CD8-positive, alpha-beta memory T cell (primary cell): ENCODE measurements around the gene CGNL1. TPM values are rescaled to one million over a fixed set of nuclear protein-coding genes. Genes with fewer than 3 reads are reported as not detected.
A peak's percentile ranks its signal among the peaks of the same experiment; 100 is the strongest.

Source experiments
- CTCF ChIA-PET: fragments of 350-600 bp; sonication (Branson Sonifier 250); formaldehyde crosslinking; loops from one replicate; lab custom pipeline; 2021; ENCODE audit warnings: antibody characterized with exemption; lab: Charles Lee
- POLR2A ChIA-PET: fragments of 350-600 bp; sonication (Branson Sonifier 250); formaldehyde crosslinking; loops from one replicate; lab custom pipeline; 2021; ENCODE audit warnings: antibody characterized with exemption; lab: Charles Lee
- DNase-seq, 5 donors: peaks; one replicate each; pipeline versions ENCODE4 v3.0.0 to v3.0.0-alpha.2; 2020 to 2022; ENCODE audit warnings: mixed read lengths in 1 of 5
- H3K27ac ChIP-seq: one replicate; pipeline ENCODE4 v1.7.0; 2013; ENCODE audit warnings: low read depth, mild to moderate bottlenecking, low read length, moderate library complexity
- H3K27me3 ChIP-seq: 2 replicates; pipeline ENCODE4 v1.7.0; 2013; ENCODE audit warnings: low read length, mild to moderate bottlenecking; ENCODE audit not compliant: insufficient read depth, poor library complexity, severe bottlenecking
- H3K36me3 ChIP-seq: 2 replicates; pipeline ENCODE4 v1.7.0; 2013; ENCODE audit warnings: mild to moderate bottlenecking, low read length, moderate library complexity; ENCODE audit not compliant: insufficient read depth
- H3K4me1 ChIP-seq: 2 replicates; pipeline ENCODE4 v1.7.0; 2013; ENCODE audit warnings: mild to moderate bottlenecking, low read length, moderate library complexity; ENCODE audit not compliant: insufficient read depth
- H3K4me3 ChIP-seq: 2 replicates; pipeline ENCODE4 v1.7.0; 2013; ENCODE audit warnings: mild to moderate bottlenecking, low read length
- H3K9me3 ChIP-seq: 2 replicates; pipeline ENCODE4 v1.7.0; 2013; ENCODE audit warnings: mild to moderate bottlenecking, low read length
- H3K27ac Mint-ChIP-seq, 8 donors: one replicate each; pipeline ENCODE4 v1.8.0; 2020 to 2021; ENCODE audit warnings: mixed read lengths in 8 of 8, mild to moderate bottlenecking in 6 of 8, inconsistent platforms in 3 of 8, moderate library complexity in 3 of 8
- H3K27me3 Mint-ChIP-seq, 2 donors: one replicate each; pipeline ENCODE4 v1.8.0; 2020 to 2021; ENCODE audit warnings: mixed read lengths in 2 of 2, mild to moderate bottlenecking in 1 of 2, moderate library complexity in 1 of 2
- H3K36me3 Mint-ChIP-seq, 3 donors: one replicate each; pipeline ENCODE4 v1.8.0; 2020 to 2021; ENCODE audit warnings: mixed read lengths in 3 of 3, inconsistent platforms in 1 of 3, mild to moderate bottlenecking in 1 of 3
- H3K4me1 Mint-ChIP-seq, 3 donors: one replicate each; pipeline ENCODE4 v1.8.0; 2020 to 2021; ENCODE audit warnings: mixed read lengths in 3 of 3, inconsistent platforms in 1 of 3, mild to moderate bottlenecking in 1 of 3
- H3K4me3 Mint-ChIP-seq, 7 donors: one replicate each; pipeline ENCODE4 v1.8.0; 2020 to 2021; ENCODE audit warnings: mixed read lengths in 7 of 7, mild to moderate bottlenecking in 6 of 7, moderate library complexity in 4 of 7, inconsistent platforms in 2 of 7
- H3K9me3 Mint-ChIP-seq, 5 donors: one replicate each; pipeline ENCODE4 v1.8.0; 2020 to 2022; ENCODE audit warnings: mixed read lengths in 5 of 5, mild to moderate bottlenecking in 3 of 5, moderate library complexity in 2 of 5, inconsistent platforms in 1 of 5
- polyA plus RNA-seq: library from polyadenylated mRNA; unstranded; fragments of 300-500 nt; fragmentation: Illumina TruSeq; gene quantifications from one replicate; pipeline ENCODE4 v1.2.3, GENCODE V29; 2021
- total RNA-seq, 2 experiments: library from RNA; stranded (reverse); gene quantifications; one replicate each; pipeline ENCODE4 v1.2.3, GENCODE V29; 2021

CGNL1 gene
- total and polyA plus RNA-seq, 3 experiments from 2014 or later, result not detected

GRCh38 chr15:57556040-57556439 lies 179.7 kb downstream of the CGNL1 start:
- no peaks in the 10 kb centered on the region for H3K9me3 Mint-ChIP-seq
- H3K27me3 ChIP-seq, result no peaks in the 10 kb centered on the region
- H3K4me1 ChIP-seq, result peaks cover under 1% of the 10 kb centered on the region
- no peaks in the 10 kb centered on the region for H3K36me3 ChIP-seq
- no peak overlapping the region for H3K4me3 Mint-ChIP-seq
- H3K4me3 ChIP-seq, result no peak overlapping the region
- H3K27ac Mint-ChIP-seq, result no peak overlapping the region
- ChIA-PET POLR2A (no interaction called here), CTCF (no interaction called here)
- H3K36me3 Mint-ChIP-seq, result no peaks in the 10 kb centered on the region
- peaks cover 1 to 2% (median 1%) of the 10 kb centered on the region in 3 donors for H3K4me1 Mint-ChIP-seq
- DNase-seq, result no peak
- no peak overlapping the region for H3K27ac ChIP-seq
- peaks cover 11 to 29% of the 10 kb centered on the region in 2 donors for H3K27me3 Mint-ChIP-seq
- no peaks in the 10 kb centered on the region for H3K9me3 ChIP-seq

GRCh38 chr15:57557267-57557666 lies 181.0 kb downstream of the CGNL1 start:
- ChIA-PET CTCF (no interaction called here), POLR2A (no interaction called here)
- no peak overlapping the region for H3K4me3 ChIP-seq
- Mint-ChIP-seq H3K4me3 (no peak overlapping the region), H3K9me3 (no peaks in the 10 kb centered on the region), H3K36me3 (no peaks in the 10 kb centered on the region), H3K27me3 (peaks cover 10 to 29% of the 10 kb centered on the region in 2 donors), H3K27ac (peak overlapping the region in 1 of 8 donors; percentile 87), H3K4me1 (peaks cover 4 to 7% (median 7%) of the 10 kb centered on the region in 3 donors)
- no peak for DNase-seq
- H3K27ac ChIP-seq, result no peak overlapping the region
- H3K27me3 ChIP-seq, result no peaks in the 10 kb centered on the region
- no peaks in the 10 kb centered on the region for H3K36me3 ChIP-seq
- no peaks in the 10 kb centered on the region for H3K9me3 ChIP-seq
- peaks cover 6% of the 10 kb centered on the region for H3K4me1 ChIP-seq

- Mint-ChIP-seq H3K4me1 (peaks cover 5 to 13% (median 10%) of the 10 kb centered on the region in 3 donors), H3K4me3 (no peak overlapping the region), H3K36me3 (no peaks in the 10 kb centered on the region), H3K27ac (no peak overlapping the region), H3K9me3 (no peaks in the 10 kb centered on the region), H3K27me3 (peaks cover 10 to 30% of the 10 kb centered on the region in 2 donors)
- no peak overlapping the region for H3K27ac ChIP-seq
- peaks cover 6% of the 10 kb centered on the region for H3K4me1 ChIP-seq
- ChIA-PET CTCF (no interaction called here), POLR2A (no interaction called here)
- DNase-seq, result no peak
- H3K36me3 ChIP-seq, result no peaks in the 10 kb centered on the region
- H3K27me3 ChIP-seq, result no peaks in the 10 kb centered on the region
- no peak overlapping the region for H3K4me3 ChIP-seq
- H3K9me3 ChIP-seq, result no peaks in the 10 kb centered on the region
Measured at GRCh38 chr15:57557810-57558209, 181.5 kb downstream of the CGNL1 start.

- peak; percentile 16 to 64 (median 31) for DNase-seq
- Histone ChIP-seq H3K27ac (no peak overlapping the region), H3K4me1 (peaks cover 6% of the 10 kb centered on the region), H3K4me3 (no peak overlapping the region), H3K9me3 (no peaks in the 10 kb centered on the region), H3K27me3 (no peaks in the 10 kb centered on the region), H3K36me3 (no peaks in the 10 kb centered on the region)
- H3K9me3 Mint-ChIP-seq, result no peaks in the 10 kb centered on the region
- peaks cover 10 to 27% of the 10 kb centered on the region in 2 donors for H3K27me3 Mint-ChIP-seq
- POLR2A ChIA-PET, result no interaction called here
- no peak overlapping the region for H3K4me3 Mint-ChIP-seq
- CTCF ChIA-PET, result interaction anchor here (0.5 to 2.0 kb wide), 9 partner anchors 9 to 1970 kb away, joined by 3 to 6 read pairs (median 4); no protein-coding TSS in a partner anchor
- peaks cover 7 to 22% (median 18%) of the 10 kb centered on the region in 3 donors for H3K4me1 Mint-ChIP-seq
- H3K27ac Mint-ChIP-seq, result no peak overlapping the region
- no peaks in the 10 kb centered on the region for H3K36me3 Mint-ChIP-seq
Measured at GRCh38 chr15:57559875-57560274, 183.6 kb downstream of the CGNL1 start.

GRCh38 chr15:57561041-57561711 lies 184.9 kb downstream of the CGNL1 start:
- ChIA-PET CTCF (interaction anchor here (0.7 to 2.0 kb wide), 8 partner anchors 11 to 299 kb away, joined by 3 to 6 read pairs (median 3); no protein-coding TSS in a partner anchor), POLR2A (no interaction called here)
- DNase-seq, result peak; percentile 27 to 66 (median 49)
- Mint-ChIP-seq H3K27me3 (peaks cover 10 to 31% of the 10 kb centered on the region in 2 donors), H3K36me3 (no peaks in the 10 kb centered on the region), H3K27ac (peak overlapping the region in 1 of 8 donors; percentile 26), H3K4me1 (peaks cover 16 to 34% (median 27%) of the 10 kb centered on the region in 3 donors), H3K9me3 (no peaks in the 10 kb centered on the region), H3K4me3 (peak overlapping the region in 1 of 7 donors; percentile 42)
- H3K36me3 ChIP-seq, result no peaks in the 10 kb centered on the region
- H3K4me3 ChIP-seq, result no peak overlapping the region
- no peak overlapping the region for H3K27ac ChIP-seq
- peaks cover 17% of the 10 kb centered on the region for H3K4me1 ChIP-seq
- H3K27me3 ChIP-seq, result no peaks in the 10 kb centered on the region
- H3K9me3 ChIP-seq, result no peaks in the 10 kb centered on the region

- POLR2A ChIA-PET, result no interaction called here
Measured at GRCh38 chr15:57562196-57562769, 186.0 kb downstream of the CGNL1 start.

GRCh38 chr15:57563416-57563815 lies 187.1 kb downstream of the CGNL1 start:
- no peaks in the 10 kb centered on the region for H3K36me3 ChIP-seq
- DNase-seq, result no peak
- no peaks in the 10 kb centered on the region for H3K27me3 ChIP-seq
- Mint-ChIP-seq H3K27ac (no peak overlapping the region), H3K4me1 (peaks cover 18 to 38% (median 27%) of the 10 kb centered on the region in 3 donors), H3K4me3 (no peak overlapping the region), H3K9me3 (no peaks in the 10 kb centered on the region), H3K36me3 (no peaks in the 10 kb centered on the region), H3K27me3 (peaks cover 17 to 41% of the 10 kb centered on the region in 2 donors)
- peaks cover 17% of the 10 kb centered on the region for H3K4me1 ChIP-seq
- ChIA-PET CTCF (no interaction called here), POLR2A (no interaction called here)
- no peak overlapping the region for H3K27ac ChIP-seq
- H3K4me3 ChIP-seq, result no peak overlapping the region
- no peaks in the 10 kb centered on the region for H3K9me3 ChIP-seq

More at GRCh38 chr15:57562196-57562769, 186.0 kb downstream of the CGNL1 start:
- Mint-ChIP-seq H3K36me3 (no peaks in the 10 kb centered on the region), H3K4me1 (peaks cover 18 to 38% (median 27%) of the 10 kb centered on the region in 3 donors), H3K9me3 (no peaks in the 10 kb centered on the region), H3K27ac (no peak overlapping the region), H3K4me3 (no peak overlapping the region), H3K27me3 (peaks cover 11 to 35% of the 10 kb centered on the region in 2 donors)
- DNase-seq, result no peak
- no peaks in the 10 kb centered on the region for H3K9me3 ChIP-seq
- CTCF ChIA-PET, result no interaction called here
- no peak overlapping the region for H3K4me3 ChIP-seq
- peaks cover 17% of the 10 kb centered on the region for H3K4me1 ChIP-seq
- no peak overlapping the region for H3K27ac ChIP-seq
- no peaks in the 10 kb centered on the region for H3K36me3 ChIP-seq
- no peaks in the 10 kb centered on the region for H3K27me3 ChIP-seq

GRCh38 chr15:57565311-57565710 lies 189.0 kb downstream of the CGNL1 start:
- H3K9me3 Mint-ChIP-seq, result no peaks in the 10 kb centered on the region
- no peaks in the 10 kb centered on the region for H3K36me3 ChIP-seq
- POLR2A ChIA-PET, result no interaction called here
- H3K27ac ChIP-seq, result no peak overlapping the region
- peaks cover 17% of the 10 kb centered on the region for H3K4me1 ChIP-seq
- CTCF ChIA-PET, result no interaction called here
- H3K4me3 Mint-ChIP-seq, result peak overlapping the region in 2 of 7 donors; percentile 9 to 28
- no peaks in the 10 kb centered on the region for H3K36me3 Mint-ChIP-seq
- peaks cover 16 to 51% of the 10 kb centered on the region in 2 donors for H3K27me3 Mint-ChIP-seq
- H3K27me3 ChIP-seq, result no peaks in the 10 kb centered on the region
- peaks cover 18 to 38% (median 27%) of the 10 kb centered on the region in 3 donors for H3K4me1 Mint-ChIP-seq
- no peaks in the 10 kb centered on the region for H3K9me3 ChIP-seq
- peak in 3 of 5 donors; percentile 7 to 32 (median 29) for DNase-seq
- H3K27ac Mint-ChIP-seq, result peak overlapping the region in 4 of 8 donors; percentile 8 to 50 (median 26)
- H3K4me3 ChIP-seq, result peak overlapping the region; percentile 14
